ENCODE data around the gene NDUFA3.
A peak's percentile ranks its signal among the peaks of the same experiment; 100 is the strongest.
"Not testable (repeated sequence)": the region's sequence is repeated elsewhere in the genome, so short reads cannot be mapped to it uniquely, and the experiment has no call there.

Gene NDUFA3

GRCh38 chr19:54102421-54103169, at the start of gene NDUFA3:
Gene NDUFA3 (plus strand): TSS chr19:54102855. CDS start chr19:54102879, 24 bp downstream.
- peak; percentile 92 for DNase-seq (ENCODE audit: low read depth, low spot score)

- DNase-seq (ENCODE audit: low read depth, low spot score) = no peak
Observed at GRCh38 chr19:54062643-54063042, 40.0 kb upstream of the NDUFA3 start.

GRCh38 chr19:54063350-54064116, 39.1 kb upstream of the NDUFA3 start, which contains the start of gene VSTM1:
Gene VSTM1 (minus strand): TSS chr19:54063897. CDS start chr19:54063777, 120 bp downstream.
- DNase-seq (ENCODE audit: low read depth, low spot score) = no peak

GRCh38 chr19:54069470-54069869, 33.2 kb upstream of the NDUFA3 start:
- no peak for DNase-seq (ENCODE audit: low read depth, low spot score)

GRCh38 chr19:54073829-54074228, 28.8 kb upstream of the NDUFA3 start:
- no peak for DNase-seq (ENCODE audit: low read depth, low spot score)

GRCh38 chr19:54074851-54075250, 27.8 kb upstream of the NDUFA3 start:
- DNase-seq (ENCODE audit: low read depth, low spot score) = no peak

- DNase-seq (ENCODE audit: low read depth, low spot score) = no peak
Observed at GRCh38 chr19:54077334-54077733, 25.3 kb upstream of the NDUFA3 start.

GRCh38 chr19:54081032-54081431, 21.6 kb upstream of the NDUFA3 start, which contains the start of gene TARM1:
Gene TARM1 (minus strand): TSS chr19:54081365. CDS start chr19:54081340, 25 bp downstream.
- DNase-seq (ENCODE audit: low read depth, low spot score) = no peak

GRCh38 chr19:54084410-54084809, 18.2 kb upstream of the NDUFA3 start:
- DNase-seq (ENCODE audit: low read depth, low spot score) = no peak

- no peak for DNase-seq (ENCODE audit: low read depth, low spot score)
Observed at GRCh38 chr19:54094426-54095000, 8.1 kb upstream of the NDUFA3 start.

GRCh38 chr19:54095136-54095858, 7.4 kb upstream of the NDUFA3 start:
- DNase-seq (ENCODE audit: low read depth, low spot score) = no peak

GRCh38 chr19:54095859-54096616, 6.6 kb upstream of the NDUFA3 start:
- not testable (repeated sequence) for DNase-seq (ENCODE audit: low read depth, low spot score)

GRCh38 chr19:54096617-54097106, 6.0 kb upstream of the NDUFA3 start:
- no peak for DNase-seq (ENCODE audit: low read depth, low spot score)

- DNase-seq (ENCODE audit: low read depth, low spot score) = no peak
Observed at GRCh38 chr19:54099190-54099902, 3.3 kb upstream of the NDUFA3 start.

- not testable (repeated sequence) for DNase-seq (ENCODE audit: low read depth, low spot score)
Observed at GRCh38 chr19:54099903-54100255, 2.8 kb upstream of the NDUFA3 start.

GRCh38 chr19:54100561-54100960, 2.1 kb upstream of the NDUFA3 start, which contains the start of gene OSCAR:
Gene OSCAR (minus strand): TSS chr19:54100803. CDS start chr19:54100792, 11 bp downstream.
- no peak for DNase-seq (ENCODE audit: low read depth, low spot score)

- no peak for DNase-seq (ENCODE audit: low read depth, low spot score)
Observed at GRCh38 chr19:54104998-54105715, 2.5 kb downstream of the NDUFA3 start.

- DNase-seq (ENCODE audit: low read depth, low spot score) = no peak
Observed at GRCh38 chr19:54105796-54106195, 3.1 kb downstream of the NDUFA3 start.

- no peak for DNase-seq (ENCODE audit: low read depth, low spot score)
Observed at GRCh38 chr19:54106716-54107115, 4.1 kb downstream of the NDUFA3 start.
